H9 (cell line): Measurements from ENCODE around the gene ERCC2. TPM values are rescaled to one million over a fixed set of nuclear protein-coding genes. Genes with fewer than 3 reads are reported as not detected.

Experiments used
- DNase-seq: peaks from one replicate; pipeline ENCODE4 v3.0.0-alpha.2; 2017
- H2AFZ ChIP-seq: one replicate; pipeline ENCODE4 v1.6.1; 2013; ENCODE audit warnings: mild to moderate bottlenecking, low read length, control low read depth, moderate library complexity
- H2AK5ac ChIP-seq: 2 replicates; pipeline ENCODE4 v1.6.1; 2013; ENCODE audit warnings: low read length, control low read depth, mixed read lengths; ENCODE audit not compliant: insufficient read length
- H2BK120ac ChIP-seq: one replicate; pipeline ENCODE4 v1.6.1; 2013; ENCODE audit warnings: low read depth, mild to moderate bottlenecking, low read length, control low read depth, inconsistent platforms; ENCODE audit not compliant: poor library complexity, severe bottlenecking
- H2BK12ac ChIP-seq: 2 replicates; pipeline ENCODE4 v1.6.1; 2013; ENCODE audit warnings: low read length, control low read depth, mixed read lengths, low read depth; ENCODE audit not compliant: insufficient read length
- H2BK15ac ChIP-seq: 2 replicates; pipeline ENCODE4 v1.6.1; 2013; ENCODE audit warnings: low read depth, low read length, control low read depth
- H2BK20ac ChIP-seq: one replicate; pipeline ENCODE4 v1.6.1; 2013; ENCODE audit warnings: low read depth, mild to moderate bottlenecking, low read length, control low read depth, inconsistent platforms; ENCODE audit not compliant: poor library complexity, severe bottlenecking
- H2BK5ac ChIP-seq: 2 replicates; pipeline ENCODE4 v1.6.1; 2013; ENCODE audit warnings: low read length, control low read depth, mixed read lengths; ENCODE audit not compliant: insufficient read length
- H3K14ac ChIP-seq: 2 replicates; pipeline ENCODE4 v1.6.1; 2013; ENCODE audit warnings: low read length, control low read depth; ENCODE audit not compliant: insufficient read depth
- H3K18ac ChIP-seq: 2 replicates; pipeline ENCODE4 v1.6.1; 2013; ENCODE audit warnings: low read depth, mild to moderate bottlenecking, mixed read lengths, low read length, control low read depth; ENCODE audit not compliant: insufficient read length
- H3K23ac ChIP-seq: 2 replicates; pipeline ENCODE4 v1.6.1; 2013; ENCODE audit warnings: low read length, control low read depth, mixed read lengths, low read depth; ENCODE audit not compliant: insufficient read length
- H3K23me2 ChIP-seq: 2 replicates; pipeline ENCODE4 v1.6.1; 2013; ENCODE audit warnings: low read depth, mild to moderate bottlenecking, mixed read lengths, low read length, control low read depth; ENCODE audit not compliant: insufficient read length, poor library complexity, severe bottlenecking
- H3K27ac ChIP-seq: 2 replicates; pipeline ENCODE4 v1.5.1; 2013; ENCODE audit warnings: low read length, control low read depth, mixed read lengths, low read depth; ENCODE audit not compliant: insufficient read length
- H3K27me3 ChIP-seq: 2 replicates; pipeline ENCODE4 v1.6.1; 2013; ENCODE audit warnings: low read length, control low read depth, inconsistent platforms; ENCODE audit not compliant: insufficient read depth
- H3K4ac ChIP-seq: 2 replicates; pipeline ENCODE4 v1.6.1; 2013; ENCODE audit warnings: low read depth, mild to moderate bottlenecking, control low read depth, inconsistent platforms, low read length, moderate library complexity
- H3K4me1 ChIP-seq: 2 replicates; pipeline ENCODE4 v1.6.1; 2013; ENCODE audit warnings: low read length, control low read depth, inconsistent platforms; ENCODE audit not compliant: insufficient read depth
- H3K4me2 ChIP-seq: 2 replicates; pipeline ENCODE4 v1.6.1; 2013; ENCODE audit warnings: low read length, control low read depth, mixed read lengths; ENCODE audit not compliant: insufficient read length, insufficient read depth
- H3K56ac ChIP-seq: 2 replicates; pipeline ENCODE4 v1.6.1; 2013; ENCODE audit warnings: low read depth, mild to moderate bottlenecking, mixed read lengths, low read length, control low read depth; ENCODE audit not compliant: insufficient read length
- H3K79me1 ChIP-seq: 2 replicates; pipeline ENCODE4 v1.6.1; 2013; ENCODE audit warnings: low read depth, mild to moderate bottlenecking, moderate library complexity, low read length, control low read depth, inconsistent platforms; ENCODE audit not compliant: insufficient read depth, poor library complexity, severe bottlenecking
- H3K79me2 ChIP-seq: 2 replicates; pipeline ENCODE4 v1.6.1; 2013; ENCODE audit warnings: low read length, control low read depth, inconsistent platforms; ENCODE audit not compliant: insufficient read depth
- H3K9ac ChIP-seq: 2 replicates; pipeline ENCODE4 v1.6.1; 2013; ENCODE audit warnings: low read length, control low read depth, mixed read lengths; ENCODE audit not compliant: insufficient read length; ENCODE audit errors: extremely low read depth
- H3K9me3 ChIP-seq: one replicate; pipeline ENCODE4 v1.6.1; 2013; ENCODE audit warnings: low read depth, low read length, inconsistent platforms; ENCODE audit not compliant: control insufficient read depth
- H3T11ph ChIP-seq: one replicate; pipeline ENCODE4 v1.6.1; 2013; ENCODE audit warnings: mild to moderate bottlenecking, low read length, control low read depth, inconsistent platforms
- H4K20me1 ChIP-seq: one replicate; pipeline ENCODE4 v1.6.1; 2013; ENCODE audit not compliant: control insufficient read depth, insufficient read length, insufficient read depth
- H4K5ac ChIP-seq: 2 replicates; pipeline ENCODE4 v1.6.1; 2013; ENCODE audit warnings: low read depth, mild to moderate bottlenecking, mixed read lengths, low read length, control low read depth; ENCODE audit not compliant: insufficient read length
- H4K8ac ChIP-seq: replicated peaks from 2 replicates; pipeline ENCODE4 v1.6.1; 2013; ENCODE audit warnings: low read length, control low read depth, mixed read lengths, low read depth; ENCODE audit not compliant: insufficient read length
- H4K91ac ChIP-seq: 2 replicates; pipeline ENCODE4 v1.6.1; 2013; ENCODE audit warnings: low read depth, mild to moderate bottlenecking, moderate library complexity, mixed read lengths, low read length, control low read depth; ENCODE audit not compliant: insufficient read length
- H3K27ac Mint-ChIP-seq, 3 experiments: 2 replicates in 2 of 3; 3 replicates in 1 of 3; pipeline ENCODE4 v1.8.0; 2020 to 2021; ENCODE audit warnings: mixed read lengths in 3 of 3, mild to moderate bottlenecking in 1 of 3, moderate library complexity in 1 of 3
- H3K27me3 Mint-ChIP-seq: 2 replicates; pipeline ENCODE4 v1.8.0; 2021; ENCODE audit warnings: low read depth, mild to moderate bottlenecking, moderate library complexity, mixed read lengths
- H3K36me3 Mint-ChIP-seq, 3 experiments: 2 replicates in 2 of 3; 3 replicates in 1 of 3; pipeline ENCODE4 v1.8.0; 2020 to 2021; ENCODE audit warnings: low read depth in 3 of 3, mixed read lengths in 3 of 3; ENCODE audit not compliant: insufficient read depth in 1 of 3
- H3K4me1 Mint-ChIP-seq, 2 experiments: 2 replicates each; pipeline ENCODE4 v1.8.0; 2020; ENCODE audit warnings: mixed read lengths in 2 of 2
- H3K4me3 Mint-ChIP-seq, 2 experiments: 2 replicates in 1 of 2; 3 replicates in 1 of 2; pipeline ENCODE4 v1.8.0; 2020 to 2021; ENCODE audit warnings: mild to moderate bottlenecking in 2 of 2, mixed read lengths in 2 of 2, moderate library complexity in 1 of 2
- H3K9me3 Mint-ChIP-seq, 2 experiments: 2 replicates in 1 of 2; 3 replicates in 1 of 2; pipeline ENCODE4 v1.8.0; 2020; ENCODE audit warnings: mild to moderate bottlenecking in 2 of 2, mixed read lengths in 2 of 2, moderate library complexity in 1 of 2
- WGBS: extraction: QIAGEN DNeasy Blood & Tissue Kit; methylation state at CpG from one replicate; pipeline ENCODE4 v1.1.7; 2013; ENCODE audit warnings: missing lambda C conversion rate, low lambda C conversion rate, mixed read lengths; ENCODE audit not compliant: insufficient read length; ENCODE audit errors: extremely low coverage; 5-methylcytosine and 5-hydroxymethylcytosine counted together
- total RNA-seq: library from RNA; stranded (reverse); gene quantifications from 2 replicates; pipeline ENCODE4 v1.2.1, GENCODE V29; 2021
- TF ChIP-seq, protein P1 (sequence below): fragments of 200-600 bp; sonication (generic); conservative IDR thresholded peaks from 3 replicates; pipeline ENCODE4 v1.8.0; 2021; ENCODE audit warnings: antibody characterized with exemption, mild to moderate bottlenecking

Gene ERCC2
- total RNA-seq, 1 experiment from 2014 or later, result 98.7 TPM

DNA sequence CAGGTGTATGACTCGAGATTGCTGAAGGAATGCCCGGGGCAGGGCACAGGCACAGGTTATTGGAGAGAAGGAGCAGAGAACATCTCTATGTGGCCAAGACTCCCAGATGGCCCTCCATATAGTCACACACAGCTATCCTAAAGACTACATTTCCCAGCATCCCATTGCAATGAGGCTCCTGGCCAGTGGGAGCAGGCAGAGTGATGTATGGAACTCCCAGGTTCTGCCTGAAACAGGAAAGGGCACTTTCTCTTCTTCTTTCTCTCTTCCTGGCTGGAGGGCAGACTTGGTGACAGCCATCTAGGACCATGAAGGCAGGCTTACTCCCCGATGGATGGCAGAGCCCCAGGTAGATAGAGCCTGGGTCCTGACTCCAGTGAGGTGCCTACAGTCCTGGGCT is 21.0 kb upstream of the ERCC2 start:
- no peak overlapping the region for H3K27ac ChIP-seq
- DNase-seq, result peak; percentile 55
- no peaks in the 10 kb centered on the region for H3K23me2 ChIP-seq
- no peak overlapping the region for H3K9ac ChIP-seq
- H3K4me2 ChIP-seq, result no peak overlapping the region
- no peak overlapping the region for H4K8ac ChIP-seq
- no peak overlapping the region for H3K56ac ChIP-seq
- H3K14ac ChIP-seq, result no peak overlapping the region
- H3K9me3 ChIP-seq, result no peaks in the 10 kb centered on the region
- H3K18ac ChIP-seq, result no peak overlapping the region
- Mint-ChIP-seq H3K4me1 (peaks cover 4 to 11% of the 10 kb centered on the region in 2 experiments), H3K4me3 (no peak overlapping the region), H3K27ac (peak overlapping the region in 2 of 3 experiments; percentile 66 to 91; a peak in 3 of 7 replicates), H3K9me3 (no peaks in the 10 kb centered on the region), H3K36me3 (peaks cover 0 to 13% (median 0%) of the 10 kb centered on the region in 3 experiments; a peak in 3 of 7 replicates), H3K27me3 (peaks cover 3% of the 10 kb centered on the region)
- no peaks in the 10 kb centered on the region for H3K79me2 ChIP-seq
- H3T11ph ChIP-seq, result no peak overlapping the region
- H3K79me1 ChIP-seq, result no peaks in the 10 kb centered on the region
- H2AK5ac ChIP-seq, result no peak overlapping the region
- TF ChIP-seq, protein P1, sequence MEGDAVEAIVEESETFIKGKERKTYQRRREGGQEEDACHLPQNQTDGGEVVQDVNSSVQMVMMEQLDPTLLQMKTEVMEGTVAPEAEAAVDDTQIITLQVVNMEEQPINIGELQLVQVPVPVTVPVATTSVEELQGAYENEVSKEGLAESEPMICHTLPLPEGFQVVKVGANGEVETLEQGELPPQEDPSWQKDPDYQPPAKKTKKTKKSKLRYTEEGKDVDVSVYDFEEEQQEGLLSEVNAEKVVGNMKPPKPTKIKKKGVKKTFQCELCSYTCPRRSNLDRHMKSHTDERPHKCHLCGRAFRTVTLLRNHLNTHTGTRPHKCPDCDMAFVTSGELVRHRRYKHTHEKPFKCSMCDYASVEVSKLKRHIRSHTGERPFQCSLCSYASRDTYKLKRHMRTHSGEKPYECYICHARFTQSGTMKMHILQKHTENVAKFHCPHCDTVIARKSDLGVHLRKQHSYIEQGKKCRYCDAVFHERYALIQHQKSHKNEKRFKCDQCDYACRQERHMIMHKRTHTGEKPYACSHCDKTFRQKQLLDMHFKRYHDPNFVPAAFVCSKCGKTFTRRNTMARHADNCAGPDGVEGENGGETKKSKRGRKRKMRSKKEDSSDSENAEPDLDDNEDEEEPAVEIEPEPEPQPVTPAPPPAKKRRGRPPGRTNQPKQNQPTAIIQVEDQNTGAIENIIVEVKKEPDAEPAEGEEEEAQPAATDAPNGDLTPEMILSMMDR, result no peak
- no peak overlapping the region for H2BK20ac ChIP-seq
- H3K4ac ChIP-seq, result no peak overlapping the region
- no peak overlapping the region for H4K5ac ChIP-seq
- H4K91ac ChIP-seq, result no peak overlapping the region
- H3K4me1 ChIP-seq, result no peaks in the 10 kb centered on the region
- H2BK120ac ChIP-seq, result no peak overlapping the region
- H4K20me1 ChIP-seq, result no peaks in the 10 kb centered on the region
- H2AFZ ChIP-seq, result no peak overlapping the region
- H2BK15ac ChIP-seq, result no peak overlapping the region
- no peak overlapping the region for H2BK12ac ChIP-seq
- H3K27me3 ChIP-seq, result no peaks in the 10 kb centered on the region
- no peak overlapping the region for H2BK5ac ChIP-seq
- no peak overlapping the region for H3K23ac ChIP-seq
- whole genome bisulfite sequencing, result no CpG with 5 or more reads among the region's 3 CpGs
